Regular cardiac myocyte (primary cell): ENCODE data around the gene PCDHA5. TPM values are rescaled to one million over a fixed set of nuclear protein-coding genes. Genes with fewer than 3 reads are reported as not detected.

Experiments used
- total RNA-seq: library from RNA; depleted of rRNA; stranded (reverse); fragments of >200 nt; gene quantifications from 2 replicates; pipeline ENCODE4 v1.2.3, GENCODE V29; 2014

The PCDHA5 gene
- under 0.01 TPM in 2 replicates for total RNA-seq

GRCh38 chr5:140821375-140822280 is at the start of gene PCDHA5:
Gene PCDHA5 (plus strand): TSS chr5:140821613.

GRCh38 chr5:140785905-140786686 is 35.3 kb upstream of the PCDHA5 start, which contains the start of gene PCDHA1:
Gene PCDHA1 (plus strand): TSS chr5:140786140.

GRCh38 chr5:140794595-140795258 is 26.7 kb upstream of the PCDHA5 start, which contains the start of gene PCDHA2:
Gene PCDHA2 (plus strand): TSS chr5:140794852.

GRCh38 chr5:140800816-140801493 is 20.5 kb upstream of the PCDHA5 start, which contains the start of gene PCDHA3:
Gene PCDHA3 (plus strand): TSS chr5:140801057.

GRCh38 chr5:140806834-140807775 is 14.3 kb upstream of the PCDHA5 start, which contains the start of gene PCDHA4:
Gene PCDHA4 (plus strand): TSS chr5:140807068.

GRCh38 chr5:140827704-140828361 is 6.4 kb downstream of the PCDHA5 start, which contains the start of gene PCDHA6:
Gene PCDHA6 (plus strand): TSS chr5:140827960. CDS start chr5:140828092, 132 bp downstream.

GRCh38 chr5:140833993-140834392 is 12.6 kb downstream of the PCDHA5 start, which contains the start of gene PCDHA7:
Gene PCDHA7 (plus strand): TSS chr5:140834269. CDS start chr5:140834384, 115 bp downstream.

GRCh38 chr5:140840978-140841962 is 19.9 kb downstream of the PCDHA5 start, which contains the start of gene PCDHA8:
Gene PCDHA8 (plus strand): TSS chr5:140841187. CDS start chr5:140841322, 135 bp downstream.

GRCh38 chr5:140848139-140849102 is 27.0 kb downstream of the PCDHA5 start, which contains the start of gene PCDHA9:
Gene PCDHA9 (plus strand): TSS chr5:140848382. CDS start chr5:140848496, 114 bp downstream.

GRCh38 chr5:140855772-140856674 is 34.6 kb downstream of the PCDHA5 start, which contains the start of gene PCDHA10:
Gene PCDHA10 (plus strand): TSS chr5:140855897. CDS start chr5:140856049, 152 bp downstream.

GRCh38 chr5:140868721-140869554 is 47.5 kb downstream of the PCDHA5 start, which contains the start of gene PCDHA11:
Gene PCDHA11 (plus strand): TSS chr5:140868957. CDS start chr5:140869104, 147 bp downstream.

